OCI-LY7 (cell line): ENCODE data around the gene PHF20. TPM values are rescaled to one million over a fixed set of nuclear protein-coding genes. Genes with fewer than 3 reads are reported as not detected.

Experiments
- BruUV-seq: library from RNA; stranded (reverse); fragments of 400-500 nt; replicated peaks from 2 replicates; lab custom pipeline; 2021; lab: Mats Ljungman, UMichigan
- CTCF ChIA-PET: fragments of 300-600 bp; sonication (Branson Sonifier 250); formaldehyde crosslinking; loops from one replicate; lab custom pipeline; 2022; ENCODE audit warnings: antibody characterized with exemption; ENCODE audit not compliant: unreplicated experiment; lab: Charles Lee
- POLR2A ChIA-PET: fragments of 300-600 bp; sonication (Branson Sonifier 250); formaldehyde crosslinking; loops from one replicate; lab custom pipeline; 2022; ENCODE audit warnings: antibody characterized with exemption; lab: Charles Lee
- DNase-seq: peaks from one replicate; pipeline ENCODE4 v3.0.0-alpha.2; 2015; ENCODE audit warnings: low spot score
- H2AFZ ChIP-seq: fragments of 200-600 bp; sonication (generic), shearing (Covaris generic); 2 replicates; pipeline ENCODE4 v1.6.1; 2014; ENCODE audit warnings: mild to moderate bottlenecking, antibody characterized with exemption, low read length, moderate library complexity
- H3K27ac ChIP-seq: fragments of 200-600 bp; sonication (generic); 2 replicates; pipeline ENCODE4 v1.5.1; 2014; ENCODE audit warnings: mixed run types, low read depth, mild to moderate bottlenecking, moderate library complexity, low read length, inconsistent platforms; ENCODE audit not compliant: poor library complexity, severe bottlenecking
- H3K36me3 ChIP-seq: fragments of 200-600 bp; sonication (generic); 2 replicates; pipeline ENCODE4 v1.6.1; 2014; ENCODE audit warnings: mild to moderate bottlenecking, antibody characterized with exemption, low read length, moderate library complexity, mixed read lengths; ENCODE audit not compliant: insufficient read depth
- H3K4me1 ChIP-seq: fragments of 200-600 bp; sonication (generic); 2 replicates; pipeline ENCODE4 v1.5.1; 2014; ENCODE audit warnings: mild to moderate bottlenecking, low read length; ENCODE audit not compliant: insufficient read depth, poor library complexity, severe bottlenecking
- H3K4me2 ChIP-seq: fragments of 200-600 bp; sonication (generic); 2 replicates; pipeline ENCODE4 v1.6.1; 2014; ENCODE audit warnings: mild to moderate bottlenecking, low read length
- H3K4me3 ChIP-seq: fragments of 200-600 bp; sonication (generic); 2 replicates; pipeline ENCODE4 v1.5.1; 2014; ENCODE audit warnings: mild to moderate bottlenecking, low read depth, low read length; ENCODE audit not compliant: poor library complexity, severe bottlenecking
- H3K79me2 ChIP-seq: fragments of 200-600 bp; sonication (generic); 2 replicates; pipeline ENCODE4 v1.6.1; 2016; ENCODE audit warnings: low read depth, mild to moderate bottlenecking, low read length, moderate library complexity, mixed read lengths; ENCODE audit not compliant: insufficient read depth
- H3K9me2 ChIP-seq: fragments of 200-600 bp; sonication (generic); 2 replicates; pipeline ENCODE4 v1.6.1; 2016; ENCODE audit warnings: mild to moderate bottlenecking, low read length, mixed read lengths; ENCODE audit not compliant: insufficient read depth
- H3K9me3 ChIP-seq: fragments of 200-600 bp; sonication (generic); 2 replicates; pipeline ENCODE4 v1.6.1; 2014; ENCODE audit warnings: mild to moderate bottlenecking, mixed run types, low read length, mixed read lengths
- H4K20me1 ChIP-seq: fragments of 200-600 bp; sonication (generic); 2 replicates; pipeline ENCODE4 v1.6.1; 2014; ENCODE audit warnings: mild to moderate bottlenecking, antibody characterized with exemption, low read length, moderate library complexity, mixed read lengths; ENCODE audit not compliant: insufficient read depth
- CTCF ChIP-seq: fragments of 200-600 bp; sonication (generic); conservative IDR thresholded peaks from 2 replicates; pipeline ENCODE4 v1.5.1; 2014; ENCODE audit warnings: mild to moderate bottlenecking, antibody characterized with exemption, low read length, moderate library complexity, mixed read lengths
- EZH2phosphoT487 ChIP-seq: fragments of 200-600 bp; sonication (generic); IDR thresholded peaks from 2 replicates; pipeline ENCODE4 v1.6.1; 2018; ENCODE audit warnings: low read depth, borderline replicate concordance, mild to moderate bottlenecking, mixed run types, antibody characterized with exemption, low read length, moderate library complexity, mixed read lengths
- intact Hi-C: fragments of 100-400 bp; cut with micrococcal nuclease; formaldehyde crosslinking; loops from one replicate; pipeline ENCODE4 v1.10.0; 2022; ENCODE audit not compliant: unreplicated experiment
- total RNA-seq, 2 experiments: library from RNA; depleted of rRNA in 1 of 2; stranded (reverse); fragments of >200 nt in 1 of 2; shearing (Covaris generic) in 1 of 2; gene quantifications; 2 replicates each; pipeline ENCODE4 v1.2.3, GENCODE V29; 2014 to 2022

Gene PHF20
- total RNA-seq, 2 experiments from 2014 or later: 37.9 to 47.8 TPM

GRCh38 chr20:35831971-35832370 lies 60.2 kb downstream of the PHF20 start:
- CTCF ChIA-PET: no interaction called here
- no peak for TF ChIP-seq EZH2phosphoT487
- TF ChIP-seq CTCF: no peak
- no peaks in the 10 kb centered on the region for H3K79me2 ChIP-seq
- H4K20me1 ChIP-seq: no peaks in the 10 kb centered on the region
- no peak overlapping the region for H3K27ac ChIP-seq
- H3K9me3 ChIP-seq: no peaks in the 10 kb centered on the region
- no TSS peak for BruUV-seq
- POLR2A ChIA-PET: no interaction called here
- no peak overlapping the region for H3K4me3 ChIP-seq
- no peak for DNase-seq
- no peak overlapping the region for H2AFZ ChIP-seq
- H3K4me1 ChIP-seq: no peaks in the 10 kb centered on the region
- H3K4me2 ChIP-seq: no peak overlapping the region
- H3K36me3 ChIP-seq: peaks cover 25% of the 10 kb centered on the region
- intact Hi-C loops: no loop called here
- no peaks in the 10 kb centered on the region for H3K9me2 ChIP-seq

GRCh38 chr20:35833241-35833640 lies 61.4 kb downstream of the PHF20 start:
- no peaks in the 10 kb centered on the region for H3K79me2 ChIP-seq
- ChIA-PET POLR2A (no interaction called here), CTCF (no interaction called here)
- DNase-seq: no peak
- H3K9me2 ChIP-seq: no peaks in the 10 kb centered on the region
- H3K4me2 ChIP-seq: no peak overlapping the region
- H3K36me3 ChIP-seq: peaks cover 25% of the 10 kb centered on the region
- no TSS peak for BruUV-seq
- no peak for TF ChIP-seq CTCF
- TF ChIP-seq EZH2phosphoT487: no peak
- H3K9me3 ChIP-seq: no peaks in the 10 kb centered on the region
- H2AFZ ChIP-seq: no peak overlapping the region
- no peak overlapping the region for H3K27ac ChIP-seq
- intact Hi-C loops: no loop called here
- no peaks in the 10 kb centered on the region for H3K4me1 ChIP-seq
- no peaks in the 10 kb centered on the region for H4K20me1 ChIP-seq
- no peak overlapping the region for H3K4me3 ChIP-seq

- intact Hi-C loops: no loop called here
- Histone ChIP-seq H3K9me3 (peaks cover 5% of the 10 kb centered on the region; the same call in 1 of the 2 replicates), H4K20me1 (no peaks in the 10 kb centered on the region), H3K4me3 (no peak overlapping the region), H3K9me2 (no peaks in the 10 kb centered on the region), H3K27ac (no peak overlapping the region), H3K4me2 (no peak overlapping the region), H3K79me2 (no peaks in the 10 kb centered on the region), H2AFZ (no peak overlapping the region), H3K36me3 (peaks cover 21% of the 10 kb centered on the region), H3K4me1 (no peaks in the 10 kb centered on the region)
- TF ChIP-seq CTCF: no peak
- no peak for TF ChIP-seq EZH2phosphoT487
- DNase-seq: no peak
- ChIA-PET POLR2A (interaction anchor here (0.9 kb wide), 1 partner anchor 13 kb away, joined by 4 read pairs; no protein-coding TSS in a partner anchor), CTCF (no interaction called here)
- BruUV-seq: no TSS peak
Measured at GRCh38 chr20:35837577-35838195, 65.9 kb downstream of the PHF20 start.
